NCI-H446 (cell line): ENCODE data around the gene IL1RAPL1.

Experiments used
- DNase-seq, 2 experiments: peaks; one replicate each; lab custom pipeline; 2025; lab: John Stamatoyannopoulos, UW

IL1RAPL1 gene

GRCh38 chrX:29535212-29536162 lies 948.2 kb downstream of the IL1RAPL1 start:
- no peak for DNase-seq

GRCh38 chrX:29541038-29541437 lies 953.8 kb downstream of the IL1RAPL1 start:
- no peak for DNase-seq

- DNase-seq = no peak
Measured at GRCh38 chrX:29542152-29542551, 954.9 kb downstream of the IL1RAPL1 start.

GRCh38 chrX:29545878-29546277 lies 958.6 kb downstream of the IL1RAPL1 start:
- DNase-seq = no peak

- no peak for DNase-seq
Measured at GRCh38 chrX:29547877-29548276, 960.6 kb downstream of the IL1RAPL1 start.

- no peak for DNase-seq
Measured at GRCh38 chrX:29553542-29553941, 966.3 kb downstream of the IL1RAPL1 start.

- no peak for DNase-seq
Measured at GRCh38 chrX:29555465-29556091, 968.3 kb downstream of the IL1RAPL1 start.

GRCh38 chrX:29560065-29560464 lies 972.8 kb downstream of the IL1RAPL1 start:
- DNase-seq = no peak

GRCh38 chrX:29561417-29561816 lies 974.2 kb downstream of the IL1RAPL1 start:
- DNase-seq = no peak

- no peak for DNase-seq
Measured at GRCh38 chrX:29580560-29580959, 993.3 kb downstream of the IL1RAPL1 start.

GRCh38 chrX:29581223-29581622 lies 994.0 kb downstream of the IL1RAPL1 start:
- no peak for DNase-seq

GRCh38 chrX:29587107-29587506 lies 999.9 kb downstream of the IL1RAPL1 start:
- no peak for DNase-seq

GRCh38 chrX:29590921-29591320 lies 1003.7 kb downstream of the IL1RAPL1 start:
- DNase-seq = no peak

GRCh38 chrX:29604381-29604780 lies 1017.1 kb downstream of the IL1RAPL1 start:
- no peak for DNase-seq

- DNase-seq = no peak
Measured at GRCh38 chrX:29617276-29617675, 1030.0 kb downstream of the IL1RAPL1 start.

- no peak for DNase-seq
Measured at GRCh38 chrX:29617725-29618124, 1030.5 kb downstream of the IL1RAPL1 start.

GRCh38 chrX:29627833-29628232 lies 1040.6 kb downstream of the IL1RAPL1 start:
- DNase-seq = no peak

GRCh38 chrX:29634516-29634915 lies 1047.3 kb downstream of the IL1RAPL1 start:
- no peak for DNase-seq

GRCh38 chrX:29636331-29636730 lies 1049.1 kb downstream of the IL1RAPL1 start:
- no peak for DNase-seq

- no peak for DNase-seq
Measured at GRCh38 chrX:29640106-29640505, 1052.9 kb downstream of the IL1RAPL1 start.

- DNase-seq = no peak
Measured at GRCh38 chrX:29641461-29641860, 1054.2 kb downstream of the IL1RAPL1 start.

GRCh38 chrX:29643181-29643580 lies 1055.9 kb downstream of the IL1RAPL1 start:
- DNase-seq = no peak

- no peak for DNase-seq
Measured at GRCh38 chrX:29648161-29648560, 1060.9 kb downstream of the IL1RAPL1 start.
